AG08396 (cell line): ENCODE data around the gene B3GNT3.
A peak's percentile ranks its signal among the peaks of the same experiment; 100 is the strongest.
"Not testable (repeated sequence)": the region's sequence is repeated elsewhere in the genome, so short reads cannot be mapped to it uniquely, and the experiment has no call there.

Experiments used
- DNase-seq: peaks from one replicate; pipeline ENCODE4 v3.0.0; 2012; ENCODE audit warnings: low spot score, mixed read lengths

The B3GNT3 gene

GRCh38 chr19:17797424-17798201 lies 2.7 kb downstream of the B3GNT3 start:
- no peak for DNase-seq

- not testable (repeated sequence) for DNase-seq
Measured at GRCh38 chr19:17798599-17798998, 3.7 kb downstream of the B3GNT3 start.

DNA sequence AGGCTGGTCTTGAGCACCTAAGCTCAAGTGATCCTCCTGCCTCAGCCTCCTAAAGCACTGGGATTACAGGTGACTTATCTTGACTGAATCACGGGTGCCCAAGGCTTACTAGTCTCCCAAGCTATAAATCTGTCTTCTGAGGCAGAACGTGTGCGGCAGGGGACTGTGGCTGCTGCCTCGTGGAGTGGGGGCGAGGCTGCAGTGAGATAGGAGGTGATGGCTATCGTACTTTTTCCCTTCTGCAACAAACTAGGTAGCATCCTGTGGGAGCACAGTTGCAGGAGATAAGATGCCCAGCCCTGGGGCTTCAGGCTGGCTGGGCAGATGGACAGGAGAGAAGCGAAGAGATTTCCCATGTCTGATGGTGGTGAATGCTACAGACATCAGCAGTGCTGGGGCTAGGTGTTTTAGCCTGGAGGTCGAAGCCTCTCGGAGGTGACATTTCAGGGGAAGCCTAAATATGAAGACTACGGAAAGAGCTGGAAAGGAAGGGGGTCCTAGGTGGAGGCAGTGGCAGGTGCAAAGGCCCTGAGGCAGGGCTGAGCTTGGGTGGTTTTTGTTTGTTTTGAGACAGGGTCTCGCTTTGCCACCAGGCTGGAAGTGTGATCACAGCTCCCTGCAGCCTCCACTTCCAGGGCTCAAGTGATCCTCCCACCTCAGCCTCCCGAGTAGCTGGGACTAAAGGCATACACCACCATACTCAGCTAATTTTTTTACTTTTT lies 7.4 kb downstream of the B3GNT3 start:
- DNase-seq = no peak

- no peak for DNase-seq
Measured at GRCh38 chr19:17803264-17803896, 8.4 kb downstream of the B3GNT3 start.

GRCh38 chr19:17805427-17805826 lies 10.5 kb downstream of the B3GNT3 start:
- DNase-seq = no peak

DNA sequence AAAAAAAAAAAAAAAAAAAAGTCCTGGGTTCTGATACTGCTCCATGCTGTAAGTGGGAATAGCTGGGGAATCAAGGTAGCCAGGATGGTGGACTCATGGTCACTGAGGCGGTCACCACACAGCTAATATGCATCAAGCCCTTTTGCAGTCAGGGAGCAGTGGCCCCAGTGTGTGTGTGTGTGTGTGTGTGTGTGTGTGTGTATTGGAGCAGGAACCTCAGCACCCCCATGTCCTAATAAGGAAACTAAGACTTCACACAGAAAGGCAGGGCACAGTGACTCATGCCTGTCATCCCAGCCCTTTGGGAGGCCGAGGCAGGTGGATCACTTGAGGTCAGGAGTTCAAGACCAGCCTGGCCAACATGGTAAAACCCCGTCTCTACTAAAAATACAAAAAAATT lies 12.0 kb downstream of the B3GNT3 start:
- no peak for DNase-seq

GRCh38 chr19:17807731-17808316 lies 12.9 kb downstream of the B3GNT3 start:
- no peak for DNase-seq

GRCh38 chr19:17811103-17811502 lies 16.2 kb downstream of the B3GNT3 start:
- no peak for DNase-seq

DNA sequence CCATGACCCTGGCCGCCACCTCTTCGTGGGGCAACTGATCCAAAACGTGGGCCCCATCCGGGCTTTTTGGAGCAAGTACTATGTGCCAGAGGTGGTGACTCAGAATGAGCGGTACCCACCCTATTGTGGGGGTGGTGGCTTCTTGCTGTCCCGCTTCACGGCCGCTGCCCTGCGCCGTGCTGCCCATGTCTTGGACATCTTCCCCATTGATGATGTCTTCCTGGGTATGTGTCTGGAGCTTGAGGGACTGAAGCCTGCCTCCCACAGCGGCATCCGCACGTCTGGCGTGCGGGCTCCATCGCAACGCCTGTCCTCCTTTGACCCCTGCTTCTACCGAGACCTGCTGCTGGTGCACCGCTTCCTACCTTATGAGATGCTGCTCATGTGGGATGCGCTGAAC lies 16.7 kb downstream of the B3GNT3 start:
- DNase-seq = no peak

DNA sequence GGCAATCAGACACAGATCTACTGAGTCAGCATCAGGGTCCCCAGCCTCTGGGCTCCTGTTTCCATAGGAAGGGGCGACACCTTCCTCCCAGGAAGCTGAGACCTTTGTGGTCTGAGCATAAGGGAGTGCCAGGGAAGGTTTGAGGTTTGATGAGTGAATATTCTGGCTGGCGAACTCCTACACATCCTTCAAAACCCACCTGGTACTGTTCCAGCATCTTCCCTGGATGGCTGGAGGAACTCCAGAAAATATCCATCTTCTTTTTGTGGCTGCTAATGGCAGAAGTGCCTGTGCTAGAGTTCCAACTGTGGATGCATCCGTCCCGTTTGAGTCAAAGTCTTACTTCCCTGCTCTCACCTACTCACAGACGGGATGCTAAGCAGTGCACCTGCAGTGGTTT lies 17.2 kb downstream of the B3GNT3 start:
- DNase-seq = no peak

- DNase-seq = no peak
Measured at GRCh38 chr19:17817668-17818363, 22.9 kb downstream of the B3GNT3 start.

DNA sequence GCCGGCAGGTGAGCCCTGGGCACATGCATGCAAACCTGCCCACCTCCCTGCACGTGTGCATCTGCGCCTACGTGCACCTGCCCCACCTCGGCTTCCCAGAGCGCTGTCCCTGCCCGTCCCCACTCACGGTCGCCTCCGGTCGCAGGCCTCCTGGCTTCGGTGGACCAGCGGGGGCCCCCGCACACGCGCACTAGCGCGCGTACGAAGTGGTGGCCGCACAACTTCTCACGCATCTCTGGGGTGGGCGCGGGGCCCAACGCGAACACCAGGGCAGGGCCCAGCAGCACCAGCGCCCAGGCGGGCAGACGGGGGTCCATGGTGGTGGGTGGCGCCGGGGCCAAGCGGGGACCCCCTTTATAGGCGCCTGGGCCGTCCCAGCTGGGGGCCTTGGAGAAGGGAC lies 26.3 kb downstream of the B3GNT3 start, which contains the start of gene INSL3:
Gene INSL3, minus strand, starts transcription at position 330 of the 400 bp plus-strand sequence. Its CDS starts 13 bp downstream, at position 317.
- no peak for DNase-seq

GRCh38 chr19:17824339-17824738 lies 29.4 kb downstream of the B3GNT3 start:
- DNase-seq = no peak

DNA sequence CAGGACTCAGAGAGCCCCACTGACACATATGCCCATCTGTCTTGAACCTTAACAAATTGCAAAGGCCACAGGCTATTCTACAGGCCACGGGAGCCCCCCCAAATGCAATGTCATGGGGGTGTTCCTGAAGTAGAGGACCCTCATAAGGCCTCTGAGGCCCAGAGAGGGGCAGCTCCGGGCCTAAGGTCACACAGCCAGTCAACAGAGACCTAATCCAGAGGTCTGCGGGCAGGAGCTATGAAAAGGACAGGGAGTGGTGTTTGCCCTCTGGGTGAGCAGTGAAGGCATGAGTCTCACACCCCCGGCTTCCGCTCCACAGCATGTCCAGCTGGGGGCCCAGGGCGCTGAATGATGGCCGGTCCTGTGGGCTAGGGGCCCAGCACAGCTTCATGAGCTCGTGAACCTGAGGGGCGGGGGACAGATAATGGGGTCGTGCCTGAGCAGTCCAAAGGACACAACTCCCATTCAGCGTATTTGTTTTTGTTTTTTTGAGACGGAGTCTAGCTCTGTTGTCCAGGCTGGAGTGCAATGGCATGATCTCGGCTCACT lies 31.6 kb downstream of the B3GNT3 start:
- DNase-seq = no peak

DNA sequence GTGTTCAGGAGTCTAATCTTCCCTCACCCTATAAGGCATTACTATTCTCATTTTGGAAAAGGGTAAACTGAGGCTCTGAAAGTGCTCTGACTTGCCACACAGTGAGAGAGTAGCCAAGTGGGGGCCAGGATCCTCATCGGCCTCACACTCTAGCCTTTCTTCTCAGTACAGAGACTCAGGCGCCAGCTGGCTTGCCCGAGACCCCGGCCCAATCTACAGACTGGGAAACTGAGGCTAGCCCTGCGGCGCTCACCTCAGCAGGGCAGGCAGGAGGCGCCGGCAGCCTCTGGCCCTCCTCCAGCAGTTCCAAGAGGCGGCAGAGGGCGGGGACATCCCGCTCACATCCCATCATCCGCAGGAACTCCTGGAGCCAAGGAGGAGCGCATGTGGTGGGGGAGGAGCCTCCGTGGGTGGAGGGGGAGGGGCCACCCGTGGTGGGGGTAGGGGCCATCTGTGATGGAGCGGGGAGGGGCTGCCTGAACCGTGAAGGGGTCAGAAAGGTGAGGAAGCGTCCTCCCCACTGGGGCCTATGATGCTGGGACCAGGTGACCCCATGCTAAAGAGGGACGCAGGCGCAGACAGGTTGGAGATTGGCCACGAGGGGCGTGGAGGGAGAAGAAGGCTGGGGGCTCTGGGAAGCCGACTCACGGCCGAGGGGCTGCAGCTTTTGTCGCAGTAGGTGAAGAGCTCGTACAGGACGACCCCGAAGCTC lies 35.1 kb downstream of the B3GNT3 start:
- DNase-seq = peak; percentile 64

DNA sequence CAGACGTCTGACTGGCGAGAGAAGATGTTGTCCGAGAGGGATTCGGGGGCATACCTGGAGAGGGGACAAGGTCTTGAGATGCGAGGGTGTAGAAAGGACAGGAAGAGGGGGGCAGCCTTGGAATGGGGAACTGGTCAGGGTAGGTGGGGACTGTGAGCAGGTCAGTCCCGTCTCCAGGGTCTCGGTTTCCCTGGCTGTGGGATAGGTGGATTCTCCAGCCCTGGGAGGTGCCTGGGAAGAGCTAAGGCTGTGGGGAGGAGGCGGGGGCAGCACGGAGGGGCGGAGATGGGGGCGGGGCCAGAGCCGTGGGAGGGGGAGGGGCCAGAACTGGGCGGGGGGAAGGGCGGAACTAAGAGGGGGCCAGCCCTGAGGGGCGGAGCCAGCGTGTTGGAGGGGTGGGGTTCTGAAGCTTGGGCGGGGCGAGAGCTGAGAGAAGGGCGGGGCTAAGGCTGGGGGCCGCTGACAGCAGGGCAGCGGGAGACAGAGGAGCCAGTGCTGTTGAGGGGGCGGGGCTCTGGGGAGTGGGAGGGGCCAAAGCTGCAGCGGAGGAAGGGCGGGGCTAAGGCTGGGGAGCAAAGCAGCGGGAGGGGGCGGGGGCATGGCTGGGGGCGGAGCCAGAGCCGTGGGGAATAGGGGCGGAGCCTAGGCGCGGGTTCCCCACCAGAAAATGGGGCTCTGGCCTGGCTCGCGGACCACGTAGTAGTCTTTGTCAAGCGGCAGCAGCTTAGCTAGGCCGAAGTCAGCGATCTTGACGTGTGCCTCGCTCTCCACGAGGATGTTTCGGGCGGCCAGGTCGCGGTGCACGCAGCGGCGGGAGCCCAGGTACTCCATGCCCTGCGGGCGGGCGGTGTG lies 35.9 kb downstream of the B3GNT3 start:
- DNase-seq = peak; percentile 93

DNA sequence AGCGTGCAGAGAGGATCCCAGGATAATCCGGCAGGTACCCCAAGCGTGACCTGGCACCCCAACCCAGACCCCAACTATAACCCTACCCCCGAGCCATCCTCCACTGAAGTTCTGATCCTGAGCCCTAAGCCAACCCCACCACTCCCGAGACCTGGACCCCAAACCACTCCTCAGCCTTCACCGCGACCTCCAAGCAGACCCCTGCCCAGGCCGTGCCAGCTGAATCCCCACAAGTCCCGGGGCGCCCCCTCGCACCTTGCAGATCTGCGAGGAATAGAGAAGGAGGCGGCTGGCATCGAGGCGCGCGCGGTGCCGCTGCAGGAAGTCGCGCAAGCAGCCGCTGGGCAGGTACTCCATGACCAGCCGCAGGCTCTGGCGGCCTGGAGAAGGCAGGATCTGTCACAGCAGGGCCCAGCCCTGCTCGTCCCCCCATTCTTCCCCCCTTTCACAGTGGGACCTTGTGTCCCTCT lies 36.5 kb downstream of the B3GNT3 start:
- no peak for DNase-seq

- no peak for DNase-seq
Measured at GRCh38 chr19:17832443-17833208, 37.7 kb downstream of the B3GNT3 start.
